ENCODE results near the gene EEF1AKMT1.

DNA sequence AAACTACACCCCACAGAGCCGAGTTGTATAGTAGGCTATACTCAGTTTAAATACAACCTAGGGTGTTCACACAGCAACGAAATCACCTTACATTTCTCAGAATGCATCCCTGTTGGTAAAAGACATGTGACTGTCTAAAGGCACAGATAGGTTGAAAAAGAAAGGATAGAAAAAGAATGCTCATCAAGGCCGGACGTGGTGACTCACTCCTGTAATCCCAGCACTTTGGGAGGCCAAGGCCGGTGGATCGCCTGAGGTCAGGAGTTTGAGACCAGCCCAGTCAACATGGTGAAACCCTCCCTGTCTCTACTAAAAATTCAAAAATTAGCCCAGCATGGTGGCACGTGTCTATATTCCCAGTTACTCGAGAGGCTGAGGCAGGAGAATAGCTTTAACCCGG is 74.0 kb downstream of the EEF1AKMT1 start:
- no peak for TF ChIP-seq CTCF (IDR thresholded peaks at IDR 0.05 in 2 of 3, conservative IDR thresholded peaks at IDR 0.05 in 1 of 3; ENCODE audit: borderline replicate concordance in 1 of 3, insufficient read depth in 1 of 3, low read depth in 2 of 3, low read length in 2 of 3)
- TF ChIP-seq POLR2A (IDR thresholded peaks at IDR 0.05; ENCODE audit: borderline replicate concordance, extremely low read depth, insufficient read depth, insufficient read length), result no peak
- TF ChIP-seq SRF (IDR thresholded peaks at IDR 0.05; ENCODE audit: low read depth), result no peak
- TF ChIP-seq SP1 (IDR thresholded peaks at IDR 0.05; ENCODE audit: low read depth), result no peak
